Activated gamma-delta T cell (primary cell): ENCODE results near the gene OPA1.

ENCODE experiments used
- DNase-seq: peaks from one replicate; lab custom pipeline; 2025; lab: John Stamatoyannopoulos, UW

OPA1 gene

DNA sequence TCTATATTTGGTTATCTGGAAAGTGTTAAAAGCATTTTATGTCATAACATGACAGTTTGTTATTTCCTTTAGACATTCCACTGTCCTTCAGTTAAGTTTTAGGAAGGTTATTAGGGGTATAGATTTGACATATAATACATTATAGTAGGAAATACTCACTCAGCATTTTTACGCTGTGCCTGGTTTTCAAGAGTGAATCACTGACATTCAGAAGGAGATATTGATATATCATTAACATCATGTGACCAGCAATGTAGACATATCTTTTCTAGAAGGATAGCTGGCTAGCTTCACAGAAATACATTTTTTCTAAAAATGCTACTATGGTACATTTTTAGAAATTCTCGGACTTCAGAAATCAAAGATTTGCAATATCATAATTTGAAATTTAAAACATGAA lies 57.6 kb downstream of the OPA1 start:
- no peak for DNase-seq

DNA sequence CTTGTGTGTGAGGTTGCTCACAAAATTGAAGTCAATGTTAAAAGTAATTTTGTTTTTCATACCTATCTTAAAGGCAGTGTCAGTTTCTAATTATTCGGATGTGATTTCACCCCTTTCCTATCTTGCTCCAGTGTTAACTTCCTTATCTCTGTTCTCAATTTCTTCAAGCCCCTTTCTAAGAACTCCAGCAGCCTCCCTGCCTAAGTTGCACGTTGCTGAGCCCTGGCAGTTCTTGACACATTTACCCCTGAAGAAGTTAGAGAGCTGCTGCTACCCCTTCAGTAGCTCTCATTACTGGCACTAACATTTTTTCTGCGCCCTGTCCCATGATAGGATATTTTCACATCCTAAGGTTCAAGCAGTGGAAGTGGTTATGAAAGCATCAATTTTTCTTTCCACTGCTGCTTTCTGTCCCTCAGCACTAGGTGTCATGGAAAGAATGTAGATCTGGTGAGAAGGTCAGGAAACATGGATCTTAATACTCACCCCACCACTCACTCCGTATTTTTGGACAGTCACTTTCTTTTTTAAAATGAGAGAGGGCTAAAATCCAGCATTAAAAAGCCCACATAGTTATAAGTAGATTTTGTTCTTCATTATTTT lies 62.9 kb downstream of the OPA1 start:
- no peak for DNase-seq

DNA sequence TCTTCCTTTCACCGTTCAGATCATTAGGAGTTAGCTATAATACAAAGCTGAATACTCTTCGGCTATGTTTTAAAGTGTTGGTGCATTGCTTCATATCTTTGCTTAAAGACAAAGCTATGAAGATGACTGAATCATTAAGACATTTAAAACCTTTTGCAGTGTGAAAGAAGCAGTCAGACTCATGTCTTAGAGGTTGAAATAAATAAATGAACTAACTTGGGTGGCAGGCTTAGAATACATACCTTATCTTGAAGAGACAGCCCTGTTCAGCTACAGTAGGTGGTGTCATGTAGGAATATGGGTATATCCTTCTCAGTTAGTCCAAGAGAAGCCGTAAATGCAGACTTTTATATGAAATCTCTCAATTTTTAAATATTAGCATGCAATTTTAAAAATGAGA lies 63.4 kb downstream of the OPA1 start:
- DNase-seq, result no peak

DNA sequence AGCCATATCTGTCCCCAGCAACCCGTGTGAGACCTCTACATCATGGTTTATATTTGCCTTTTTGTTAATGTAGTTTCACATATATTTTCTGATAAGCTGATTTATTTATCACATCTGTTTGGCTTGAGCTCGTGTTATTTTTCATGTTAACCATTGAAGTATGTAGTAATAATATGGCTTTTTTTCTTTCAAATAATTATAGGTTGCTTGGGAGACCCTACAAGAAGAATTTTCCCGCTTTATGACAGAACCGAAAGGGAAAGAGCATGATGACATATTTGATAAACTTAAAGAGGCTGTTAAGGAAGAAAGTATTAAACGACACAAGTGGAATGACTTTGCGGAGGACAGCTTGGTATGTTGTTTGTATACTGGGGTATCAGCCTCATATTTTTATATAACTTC lies 63.9 kb downstream of the OPA1 start:
- no peak for DNase-seq

DNA sequence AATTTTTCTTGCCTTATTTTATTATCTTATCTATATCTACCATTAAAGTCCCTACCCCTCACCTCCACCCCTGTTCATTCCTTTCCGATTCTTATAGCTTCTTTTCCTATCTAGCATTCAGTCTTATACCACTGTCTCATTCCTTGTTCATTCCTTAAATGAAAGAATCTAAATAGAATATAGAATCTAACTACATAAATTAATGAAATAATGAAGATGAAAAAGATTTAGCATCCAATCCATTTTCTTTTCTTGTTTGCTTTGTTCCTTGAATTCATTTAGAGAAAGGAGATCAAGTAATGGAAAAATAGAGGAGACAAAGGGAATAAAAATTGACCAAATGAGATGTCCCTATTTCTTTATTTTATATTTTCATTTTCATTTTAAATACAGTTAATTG lies 67.2 kb downstream of the OPA1 start:
- no peak for DNase-seq

DNA sequence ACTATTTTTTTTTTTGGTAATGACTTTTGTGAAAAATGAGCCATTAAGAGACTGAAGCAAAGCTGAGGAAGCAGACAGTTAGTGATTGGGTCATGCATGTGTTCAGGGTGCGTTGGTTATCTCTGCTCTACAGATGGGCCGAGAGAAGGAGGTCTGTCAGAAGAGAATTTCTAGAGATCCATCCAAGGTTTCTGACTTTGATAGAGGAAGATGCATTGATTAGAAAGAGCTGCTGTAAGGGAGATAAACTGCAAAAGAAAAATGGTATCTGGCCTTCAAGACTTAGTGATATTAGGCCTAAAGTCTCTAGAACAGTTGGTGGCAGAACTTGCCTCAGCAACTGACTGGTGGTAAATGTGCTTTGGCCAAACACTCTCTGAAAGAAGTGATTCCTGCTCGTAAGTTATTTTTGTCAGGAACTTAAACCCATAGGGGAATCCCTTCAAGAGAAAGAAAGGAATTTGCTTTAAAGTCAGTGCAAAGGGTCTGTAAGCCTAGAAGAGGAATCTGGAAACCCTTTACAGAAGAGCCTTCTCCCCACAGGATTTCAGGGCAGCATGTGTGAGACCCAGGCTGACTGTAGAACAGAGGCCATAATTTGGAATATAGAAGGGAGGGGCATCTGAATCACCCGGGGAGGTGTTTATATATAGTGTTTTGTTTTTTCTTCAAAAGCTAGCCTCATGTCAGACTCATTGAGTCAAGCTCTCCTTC lies 67.8 kb downstream of the OPA1 start:
- no peak for DNase-seq

DNA sequence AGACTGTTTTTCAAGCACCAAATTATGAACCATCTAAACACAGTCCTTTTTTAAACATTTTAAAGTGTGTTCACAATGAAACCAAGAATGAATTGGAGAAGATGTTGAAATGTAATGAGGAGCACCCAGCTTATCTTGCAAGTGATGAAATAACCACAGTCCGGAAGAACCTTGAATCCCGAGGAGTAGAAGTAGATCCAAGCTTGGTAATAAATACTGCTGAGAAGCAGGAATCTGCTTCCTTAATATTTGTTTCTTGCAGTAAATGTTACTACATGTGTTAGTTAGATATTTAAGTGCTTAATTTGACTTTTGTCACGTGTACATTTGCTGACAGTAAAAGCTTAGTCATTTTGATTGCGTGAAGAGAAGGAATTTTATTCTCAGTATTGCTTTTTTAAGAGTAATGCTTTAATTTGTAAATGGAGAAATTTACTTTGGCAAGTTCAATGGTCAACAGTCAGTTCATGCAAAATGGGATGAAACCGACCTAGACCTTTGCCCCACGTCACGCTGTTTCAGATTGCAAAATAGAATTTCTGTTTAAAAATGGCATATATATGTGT lies 69.8 kb downstream of the OPA1 start:
- no peak for DNase-seq

DNA sequence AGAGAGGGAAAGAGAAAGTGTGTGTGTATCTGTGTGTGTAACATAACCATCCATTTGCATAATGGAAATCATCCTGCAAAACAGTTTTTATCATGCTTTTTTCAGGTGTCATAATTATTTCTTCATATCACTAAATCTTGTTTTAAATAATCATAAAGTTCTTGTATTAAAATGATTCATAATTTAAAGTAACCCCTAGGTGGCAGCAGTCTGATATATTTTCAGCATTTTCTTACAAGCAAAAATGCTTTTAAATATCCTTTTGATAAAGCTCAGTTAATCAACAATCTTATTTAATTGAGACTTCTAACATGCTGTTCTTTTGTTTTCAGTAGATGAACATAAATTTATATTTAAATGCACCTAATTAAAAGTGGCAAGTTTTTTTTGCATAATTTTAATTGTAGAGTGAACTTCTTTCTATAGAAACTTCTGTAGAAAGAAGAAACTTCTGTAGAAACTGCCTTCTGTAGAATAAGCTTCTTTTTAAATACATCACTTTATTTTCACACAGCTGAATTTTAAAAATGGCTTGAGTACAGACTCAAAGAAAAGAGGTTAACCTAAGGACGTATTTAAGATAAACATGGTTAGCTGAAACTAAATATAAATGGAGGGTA lies 72.5 kb downstream of the OPA1 start:
- DNase-seq, result no peak

DNA sequence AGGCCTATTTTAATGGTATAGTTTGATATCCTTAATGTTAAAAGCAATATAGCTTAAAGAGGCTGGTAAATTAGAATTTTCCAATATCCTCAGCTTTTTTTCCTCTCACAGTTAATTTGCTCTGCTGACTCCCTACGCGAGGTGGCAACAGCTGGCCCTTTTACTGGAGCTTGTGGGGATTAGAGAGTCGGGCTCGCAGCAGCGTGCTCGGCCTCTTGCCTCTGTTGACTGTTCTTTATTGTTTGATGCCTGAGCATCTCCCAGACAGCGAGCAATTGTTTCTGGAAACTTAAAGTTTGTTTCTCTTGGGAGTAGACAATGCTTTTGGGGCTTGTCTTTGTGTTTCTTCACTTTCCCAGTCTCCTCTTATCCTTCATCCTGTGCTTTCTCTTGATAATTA lies 80.8 kb downstream of the OPA1 start:
- DNase-seq, result no peak

DNA sequence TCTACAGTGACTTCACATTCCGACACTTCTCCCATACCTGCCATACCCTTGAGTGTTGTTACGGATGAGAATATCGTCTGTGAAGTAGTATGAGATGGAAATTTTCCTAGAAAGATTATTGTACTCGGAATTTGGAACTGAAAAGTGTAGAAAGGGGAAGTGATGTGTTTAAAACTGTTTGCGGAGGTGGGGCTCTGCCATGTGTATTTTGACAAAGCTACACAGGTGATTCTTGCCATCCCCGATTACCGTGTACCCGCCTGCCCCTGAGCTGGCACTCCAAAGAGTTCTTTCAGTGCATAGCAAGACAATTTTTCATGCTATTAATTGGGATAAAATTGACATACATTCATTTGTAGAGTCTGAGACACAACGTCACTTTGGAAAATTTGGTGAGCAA lies 81.7 kb downstream of the OPA1 start:
- no peak for DNase-seq

DNA sequence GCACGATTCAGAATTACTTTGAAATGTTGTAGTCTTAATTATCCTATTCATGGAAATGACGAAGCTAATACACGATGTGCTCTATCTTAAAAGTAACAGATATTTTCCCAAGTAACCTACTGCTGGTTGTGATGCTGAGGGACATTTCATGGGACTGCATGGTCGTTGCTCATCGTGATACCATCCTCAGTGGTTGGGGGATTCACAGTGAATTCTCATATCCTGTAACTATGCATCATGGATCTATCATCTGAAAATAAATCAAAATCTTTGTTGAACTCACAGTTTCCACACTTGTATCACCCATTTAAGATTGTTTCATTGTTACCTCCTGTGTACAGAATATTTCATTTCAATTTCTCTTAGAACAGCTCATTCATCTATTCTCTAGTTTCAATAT lies 84.7 kb downstream of the OPA1 start:
- DNase-seq, result no peak

DNA sequence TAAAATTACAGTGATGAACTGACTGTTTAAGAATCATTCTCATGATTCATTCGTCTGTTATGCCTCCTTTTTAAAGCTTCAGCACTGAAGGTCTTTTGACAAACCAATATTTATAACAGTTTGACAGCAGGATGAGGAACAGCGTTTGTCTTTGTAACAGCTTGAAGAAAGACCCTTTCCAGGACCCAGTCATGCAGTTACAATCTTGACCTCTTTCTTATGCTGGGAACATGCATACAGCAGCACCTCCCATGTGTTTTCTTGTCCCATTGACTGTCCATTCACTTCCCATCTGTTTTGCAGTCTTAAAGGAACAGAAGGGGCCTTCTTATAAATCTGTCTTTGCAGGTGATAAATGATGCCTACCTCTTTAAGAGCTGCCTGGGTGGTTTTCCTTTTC lies 87.2 kb downstream of the OPA1 start:
- DNase-seq, result no peak

DNA sequence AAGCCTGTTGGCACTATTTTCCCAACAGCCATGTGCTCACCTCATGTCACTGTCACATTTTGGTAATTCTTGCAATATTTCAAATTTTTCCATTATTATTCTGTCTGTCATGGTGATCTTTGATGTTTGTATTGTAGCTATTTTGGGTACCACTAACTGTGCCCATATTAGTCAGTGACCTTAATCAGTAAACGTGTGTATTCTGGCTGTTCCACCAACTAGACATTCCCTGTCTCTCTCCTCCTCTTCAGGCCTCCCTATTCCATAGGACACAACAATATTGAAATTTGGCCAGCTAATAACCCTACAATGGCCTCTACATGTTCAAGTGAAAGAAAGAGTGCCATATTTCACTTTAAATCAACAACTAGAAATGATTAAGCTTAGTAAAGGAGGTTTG lies 88.6 kb downstream of the OPA1 start:
- no peak for DNase-seq

DNA sequence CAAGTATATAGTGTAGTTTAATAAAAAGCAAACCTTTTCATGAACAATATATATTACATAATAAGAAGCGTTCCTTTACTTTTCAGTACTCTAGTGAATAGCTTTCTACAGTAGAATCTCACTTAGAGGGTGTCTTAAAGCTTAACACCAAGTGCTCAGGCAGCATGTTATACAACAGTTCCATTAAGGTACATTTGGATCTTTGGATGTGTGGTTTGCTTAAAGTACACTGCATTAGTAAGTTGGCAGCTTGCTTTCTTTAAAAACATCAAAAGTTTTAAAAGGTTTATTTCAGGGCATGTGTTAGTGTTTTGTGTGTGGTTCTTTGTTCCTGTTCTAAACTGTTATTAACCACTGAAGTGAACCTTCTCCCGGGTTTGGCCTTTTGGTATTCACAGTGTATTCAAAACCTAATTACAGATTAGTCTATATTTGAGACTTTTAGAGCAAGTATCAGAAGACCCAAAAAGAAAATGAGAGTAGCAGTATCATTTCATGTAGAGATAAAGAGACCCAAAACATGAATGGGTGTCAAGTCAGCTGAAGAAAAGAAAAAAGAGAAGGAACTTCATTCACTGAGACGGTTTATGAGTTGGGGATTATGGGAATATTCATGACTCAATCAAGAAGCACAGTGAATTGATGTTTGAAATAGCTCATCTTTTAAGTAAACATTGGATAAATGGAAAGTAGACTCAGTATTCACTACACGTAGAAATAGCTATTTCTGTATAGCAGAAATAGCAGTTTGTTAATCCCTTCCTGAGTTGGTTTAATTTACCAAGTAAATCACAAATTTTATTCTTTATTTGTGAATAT lies 93.9 kb downstream of the OPA1 start:
- no peak for DNase-seq

DNA sequence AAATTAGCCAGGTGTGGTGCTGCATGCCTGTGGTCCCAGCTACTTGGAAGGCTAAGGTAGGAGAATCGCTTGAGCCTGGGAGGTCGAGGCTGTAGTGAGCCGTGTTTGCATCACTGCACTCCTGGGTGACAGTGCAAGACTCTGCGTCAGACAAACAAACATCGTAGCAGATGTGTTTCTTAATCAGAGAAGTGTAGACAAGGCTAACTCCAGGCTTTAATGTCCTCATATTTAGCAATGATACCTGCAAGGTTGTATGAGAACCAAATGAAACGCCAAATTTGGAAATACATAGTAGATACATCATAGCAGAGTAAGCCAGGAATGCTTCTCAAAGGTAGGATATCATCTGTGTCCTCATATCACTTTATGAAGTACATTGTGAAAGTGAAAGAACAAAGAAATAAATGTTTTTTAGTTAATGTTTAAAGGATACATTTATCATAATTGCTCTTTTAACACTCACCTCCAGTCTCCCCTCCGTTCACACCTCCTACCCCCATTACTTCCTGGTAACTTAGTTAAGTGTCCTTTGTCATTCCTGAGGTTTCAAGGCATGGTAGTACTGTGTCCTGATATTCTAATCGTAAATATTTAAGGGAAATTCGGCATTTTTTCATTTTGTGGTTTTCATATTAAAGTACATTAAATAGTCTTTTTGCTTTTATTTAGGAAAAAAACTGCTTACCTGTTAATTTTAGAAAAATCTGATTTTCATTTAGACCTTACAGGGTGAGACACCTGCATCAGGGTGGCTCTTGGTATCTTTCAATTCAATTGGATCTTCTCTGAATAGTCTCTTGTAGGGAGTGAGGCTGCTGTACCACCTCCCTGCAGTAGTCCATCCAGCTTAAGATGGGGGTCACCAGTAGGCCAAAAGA lies 96.1 kb downstream of the OPA1 start:
- DNase-seq, result no peak

DNA sequence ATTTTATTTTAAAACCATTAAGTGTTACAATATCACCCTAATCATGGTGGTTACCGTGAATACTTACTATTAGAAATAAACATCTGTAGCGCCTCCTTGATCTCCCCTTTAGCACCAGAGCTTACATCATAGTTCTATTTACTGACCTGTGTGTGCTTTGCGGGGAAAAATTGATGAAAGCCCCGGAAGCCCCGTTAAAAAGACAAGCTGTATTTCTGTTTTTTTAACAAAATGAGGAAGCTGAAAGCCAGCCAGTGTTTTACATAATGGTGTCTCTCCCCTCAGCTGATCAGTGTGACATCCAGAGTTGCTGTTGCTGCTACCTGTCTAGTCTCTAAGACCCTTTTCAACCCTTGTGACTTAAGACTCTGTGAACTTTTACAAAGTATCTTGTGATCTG lies 100.8 kb downstream of the OPA1 start:
- no peak for DNase-seq

DNA sequence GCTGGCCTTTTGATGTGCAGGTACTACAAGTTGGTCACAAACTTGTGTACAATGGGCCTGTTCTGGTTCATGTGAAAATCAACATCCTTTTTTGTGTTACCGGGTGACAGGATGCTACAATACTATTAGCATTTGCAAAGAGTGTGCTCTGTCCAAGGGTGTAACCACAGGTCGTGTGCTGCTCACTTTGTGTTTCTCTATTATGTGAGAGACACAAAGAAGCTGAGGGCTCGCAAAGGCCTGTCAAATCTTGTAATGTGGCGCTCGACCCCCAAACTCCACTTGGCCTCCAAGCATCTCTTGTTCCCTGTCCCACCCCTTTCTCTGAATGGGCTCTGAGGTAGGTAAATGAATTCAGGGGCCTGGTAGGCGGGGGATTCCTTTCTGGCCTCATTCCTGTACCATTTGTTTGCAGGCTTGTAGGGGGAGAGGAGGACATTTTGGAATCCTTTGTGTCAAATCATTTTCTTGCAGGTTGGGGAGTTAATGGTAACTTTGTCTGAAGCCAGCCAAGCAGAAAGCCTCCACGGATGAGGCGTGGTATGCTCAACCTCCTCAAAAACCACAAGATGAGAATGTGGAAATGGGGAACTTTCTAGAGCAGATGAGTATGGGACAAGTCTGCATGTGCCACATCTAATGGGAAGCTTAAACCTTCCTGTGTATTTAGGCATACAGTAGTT lies 109.1 kb downstream of the OPA1 start:
- DNase-seq, result no peak

DNA sequence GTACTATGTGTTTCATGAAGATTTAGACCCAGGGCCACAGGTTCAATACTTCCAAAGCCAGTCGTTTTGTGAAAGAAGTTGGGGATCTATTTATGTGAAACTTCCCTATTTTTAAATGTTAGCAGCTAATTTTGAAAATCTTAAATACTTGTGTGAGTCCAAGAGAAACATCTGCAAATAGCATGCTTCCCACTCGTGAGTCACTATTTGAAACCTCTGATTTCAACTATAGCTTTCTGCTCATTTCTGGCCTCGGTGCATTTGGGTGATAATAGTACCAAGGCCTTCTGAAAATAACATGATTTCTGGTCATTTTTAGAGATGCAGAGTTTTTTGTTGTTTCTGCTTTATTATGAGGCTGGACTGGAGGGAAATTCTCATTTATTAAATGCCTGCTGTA lies 110.0 kb downstream of the OPA1 start:
- DNase-seq, result no peak

DNA sequence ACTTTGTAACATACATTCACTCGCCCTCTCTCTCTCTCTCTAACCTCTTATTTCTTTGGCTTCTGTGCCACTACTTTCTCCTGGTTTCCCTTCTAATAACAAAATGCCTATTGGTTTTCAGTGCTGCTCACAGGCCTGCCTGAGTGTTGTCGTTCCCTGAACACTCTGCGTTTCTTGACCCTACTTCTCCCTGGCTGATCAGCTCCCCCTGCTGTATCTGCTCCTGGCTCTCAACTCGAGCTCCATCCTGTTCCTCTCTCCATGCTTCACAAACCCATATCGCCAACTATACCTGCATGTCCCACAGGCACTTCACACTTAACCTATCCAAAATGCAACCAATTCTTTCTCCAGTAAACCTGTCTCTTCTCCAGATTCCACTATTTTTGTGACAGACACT lies 111.4 kb downstream of the OPA1 start:
- DNase-seq, result no peak

DNA sequence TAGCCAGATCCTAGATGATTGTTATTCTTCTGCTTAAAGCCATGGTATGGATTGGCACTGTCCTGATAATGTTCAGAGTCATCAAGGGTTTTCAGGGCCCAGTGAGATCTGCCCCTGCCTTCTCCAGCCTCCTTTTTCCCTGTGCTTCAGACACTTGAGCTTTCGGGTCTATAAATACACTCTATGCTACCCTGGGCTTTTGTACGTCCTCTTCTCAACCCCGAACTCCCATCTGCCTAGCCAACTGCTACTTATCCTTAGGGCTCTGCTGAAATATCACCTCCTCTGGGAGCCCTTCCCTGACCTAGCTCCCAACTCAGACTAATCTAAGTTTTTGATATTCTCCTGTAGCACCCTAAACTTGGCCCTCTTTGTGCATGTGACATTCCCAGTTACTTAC lies 115.3 kb downstream of the OPA1 start:
- DNase-seq, result no peak
